Measurements from ENCODE around the gene GLDC.

GLDC gene

GRCh38 chr9:6501526-6502210 lies 143.9 kb downstream of the GLDC start:
- DNase-seq (ENCODE audit: low spot score): no peak

GRCh38 chr9:6498982-6499381 lies 146.5 kb downstream of the GLDC start:
- no peak for DNase-seq (ENCODE audit: low spot score)

GRCh38 chr9:6495466-6495865 lies 150.1 kb downstream of the GLDC start:
- DNase-seq (ENCODE audit: low spot score): no peak

GRCh38 chr9:6490863-6491262 lies 154.7 kb downstream of the GLDC start:
- no peak for DNase-seq (ENCODE audit: low spot score)

GRCh38 chr9:6489099-6489498 lies 156.4 kb downstream of the GLDC start:
- DNase-seq (ENCODE audit: low spot score): no peak

GRCh38 chr9:6488395-6488794 lies 157.1 kb downstream of the GLDC start:
- DNase-seq (ENCODE audit: low spot score): no peak

GRCh38 chr9:6484210-6484609 lies 161.3 kb downstream of the GLDC start:
- DNase-seq (ENCODE audit: low spot score): no peak
